Activated T-cell treated with anti-CD3 and anti-CD28 coated beads for 48 hours (primary cell): ENCODE measurements around the gene LURAP1L.

ENCODE experiments used
- DNase-seq: peaks from one replicate; pipeline ENCODE4 v3.0.0-alpha.2; 2020; ENCODE audit warnings: low read depth

LURAP1L gene

DNA sequence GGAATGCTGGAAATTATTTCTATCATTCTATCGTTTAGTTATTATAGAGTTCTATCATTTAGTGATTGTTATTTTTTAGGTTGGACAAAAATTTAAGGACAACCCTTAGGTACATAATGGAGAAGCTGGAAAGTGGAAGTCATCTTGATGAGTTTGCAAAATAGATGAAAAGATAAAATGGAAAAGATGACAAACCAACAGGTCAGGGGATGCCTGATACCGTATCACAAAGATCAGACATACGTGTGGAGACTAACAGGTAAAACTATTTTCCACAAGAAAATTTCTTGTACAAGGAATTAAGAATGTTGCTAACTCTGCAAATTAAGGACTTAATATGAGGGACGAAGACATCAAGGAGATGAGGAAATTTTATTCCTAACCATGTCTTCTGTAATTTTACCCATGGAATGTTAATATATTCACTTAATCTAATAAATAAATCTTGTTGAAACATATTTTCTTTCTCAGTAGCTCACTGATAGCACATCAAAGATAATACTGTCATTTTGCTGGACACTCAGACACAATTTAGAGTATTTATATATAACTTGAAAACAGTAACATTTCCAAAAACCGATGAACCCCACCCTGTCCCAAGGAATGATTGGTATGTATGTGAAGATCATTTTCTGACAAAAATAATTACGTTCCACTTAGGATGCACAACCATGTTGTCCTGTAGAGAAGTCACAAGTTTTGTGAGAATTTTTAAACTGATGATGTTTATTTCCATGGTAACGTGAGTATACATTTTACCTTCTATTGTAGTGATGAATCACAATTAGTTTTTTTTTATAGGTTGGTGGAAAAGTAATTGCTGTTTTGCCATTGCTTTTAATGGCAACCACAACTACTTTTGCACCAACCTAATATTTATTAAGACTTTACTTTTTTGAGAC lies 2.6 kb downstream of the LURAP1L start:
- no peak for DNase-seq

DNA sequence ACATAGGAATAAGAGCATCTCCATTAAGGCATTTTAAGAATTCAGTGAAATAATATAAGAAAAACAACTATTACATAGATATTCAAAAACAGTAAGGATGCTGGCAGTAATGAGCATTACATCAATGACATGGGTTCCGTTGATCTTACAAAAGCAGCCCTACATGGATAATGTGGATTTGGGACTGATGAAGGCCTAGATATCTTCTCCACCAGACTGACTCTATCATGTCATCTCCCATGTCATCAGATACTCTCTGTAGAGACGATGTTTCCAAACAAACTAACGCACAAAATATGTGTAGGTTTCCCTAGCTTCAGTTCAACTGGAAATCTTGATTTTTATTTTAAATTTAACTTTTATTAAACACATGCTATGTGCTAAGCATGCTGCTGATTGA lies 3.6 kb downstream of the LURAP1L start:
- DNase-seq = no peak

DNA sequence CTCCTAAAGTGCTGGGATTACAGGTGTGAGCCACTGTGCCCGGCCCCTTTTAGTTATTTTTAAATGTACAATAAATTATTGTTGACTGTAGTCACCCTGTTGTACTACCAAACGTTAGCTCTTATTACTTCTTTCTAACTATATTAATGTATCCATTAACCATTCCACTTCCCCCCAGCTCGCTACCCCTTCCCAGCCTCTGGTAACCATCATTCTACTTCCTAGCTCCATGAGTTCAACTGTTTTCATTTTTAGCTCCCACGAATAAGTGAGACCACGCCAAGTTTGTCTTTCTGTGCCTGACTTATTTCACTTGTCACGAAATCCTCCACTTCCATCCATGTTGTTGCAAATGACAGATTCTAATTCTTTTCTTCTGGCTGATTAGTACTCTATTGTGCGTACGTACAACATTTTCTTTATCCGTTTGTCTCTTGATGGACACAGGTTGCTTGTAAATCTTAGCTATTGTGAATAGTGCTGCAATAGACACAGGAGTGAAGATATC lies 6.5 kb downstream of the LURAP1L start:
- DNase-seq = no peak

DNA sequence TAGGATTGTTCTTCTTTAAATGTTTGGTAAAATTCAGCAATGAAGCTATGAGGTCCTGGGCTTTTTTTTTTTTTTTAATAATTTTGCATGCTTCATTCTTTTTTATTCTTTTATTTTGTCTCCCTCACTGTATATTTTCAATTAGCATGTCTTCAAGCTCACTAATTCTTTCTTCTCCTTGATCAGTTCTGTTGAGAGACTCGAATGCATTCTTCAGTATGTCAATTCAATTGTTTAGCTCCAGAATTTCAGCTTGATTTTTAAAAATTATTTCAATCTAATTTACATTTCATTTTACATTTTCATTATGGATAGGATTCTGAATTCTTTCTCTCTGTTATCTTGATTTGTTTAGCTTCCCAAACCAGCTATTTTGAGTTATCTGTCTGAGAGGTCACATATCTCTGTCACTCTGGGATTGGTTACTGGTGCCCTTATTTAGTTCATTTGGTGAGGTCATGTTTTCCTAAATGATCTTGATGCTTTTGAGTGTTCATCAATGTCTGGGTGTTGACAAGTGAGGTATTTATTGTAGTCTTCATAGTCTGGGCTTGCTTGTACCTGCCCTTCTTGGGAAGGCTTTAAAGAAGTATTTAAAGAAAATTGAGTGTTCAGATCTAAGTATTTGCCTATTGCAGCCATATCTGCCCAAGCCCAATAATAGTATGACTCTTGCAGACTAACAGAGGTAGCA lies 9.1 kb downstream of the LURAP1L start:
- DNase-seq = no peak

DNA sequence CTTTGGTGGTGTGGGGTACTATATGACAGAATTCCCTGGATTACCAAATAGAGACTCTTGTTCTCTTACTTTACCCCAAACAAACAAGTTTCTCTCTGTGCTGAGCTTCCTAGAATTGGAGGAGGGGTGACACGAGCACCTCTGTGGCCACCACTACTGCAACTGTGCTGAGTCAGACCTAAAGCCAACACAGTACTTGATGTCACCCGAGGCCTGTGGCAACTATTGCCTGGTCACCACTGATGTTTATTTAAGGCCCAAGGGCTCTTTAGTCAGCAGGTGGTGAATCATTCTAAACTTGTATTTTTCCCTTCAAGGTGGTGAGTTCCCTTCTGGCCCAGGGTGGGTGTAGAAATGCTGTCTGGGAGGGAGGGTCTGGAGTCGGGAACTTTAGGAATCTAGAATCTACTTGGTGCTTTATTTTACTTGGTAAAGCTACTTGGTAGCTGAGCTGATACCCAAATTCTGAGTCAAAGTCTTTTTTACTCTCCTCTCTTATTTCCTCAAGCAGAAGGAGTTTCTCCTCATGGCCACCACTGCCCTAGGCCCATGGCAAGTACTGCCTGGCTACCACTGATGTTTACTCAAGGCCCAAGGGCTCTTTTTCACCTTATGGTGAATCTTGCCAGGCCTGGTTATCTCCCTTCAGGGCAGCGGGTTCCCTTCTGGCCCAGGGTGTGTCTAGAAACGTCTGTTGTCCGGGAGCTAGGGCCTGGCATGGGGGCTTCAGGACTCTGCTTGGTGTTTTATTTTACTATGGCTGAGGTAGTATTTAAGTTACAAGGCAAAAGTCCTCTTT lies 9.8 kb downstream of the LURAP1L start:
- no peak for DNase-seq

DNA sequence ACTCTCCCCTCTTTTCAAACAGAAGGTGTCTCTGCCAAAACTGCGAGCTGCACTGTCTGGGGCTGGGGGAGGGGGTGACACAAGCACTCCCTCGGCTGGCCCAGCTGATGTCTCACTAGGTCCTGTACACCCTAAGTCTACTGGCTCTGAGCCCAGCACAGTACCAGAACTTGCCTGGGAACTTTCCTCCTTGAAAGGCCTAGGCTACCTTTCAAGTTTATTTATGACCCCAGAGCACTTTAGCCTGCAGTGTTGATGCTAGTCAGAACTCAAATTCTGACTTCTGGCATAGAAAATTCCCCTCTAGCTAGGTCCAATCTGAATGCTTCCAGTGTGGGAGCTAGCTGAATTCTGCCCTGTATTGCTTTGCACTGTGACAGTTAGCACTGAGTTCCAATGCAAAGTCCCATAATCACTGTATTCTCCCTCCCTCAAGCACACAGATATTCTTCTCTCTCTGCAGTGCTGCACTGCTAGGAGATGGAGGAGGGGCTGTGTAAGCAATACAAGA lies 10.5 kb downstream of the LURAP1L start:
- DNase-seq = no peak

DNA sequence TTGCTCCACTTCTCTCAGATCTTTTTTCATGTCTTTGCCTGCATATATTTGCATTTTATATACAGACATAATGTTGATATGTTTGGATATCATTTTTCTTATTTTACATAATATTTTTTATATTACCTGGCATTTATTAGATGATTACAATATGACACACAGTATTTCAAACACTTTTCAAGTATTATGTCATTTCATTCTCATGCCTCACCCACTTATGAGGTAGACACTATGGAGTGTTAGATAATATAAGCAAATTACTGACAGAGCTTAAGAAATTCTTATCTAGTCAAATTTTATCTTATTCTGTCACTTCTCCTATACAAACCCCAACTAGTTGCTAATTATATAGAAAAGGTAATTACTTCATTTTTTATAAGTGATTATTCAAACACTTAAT lies 11.1 kb downstream of the LURAP1L start:
- no peak for DNase-seq

DNA sequence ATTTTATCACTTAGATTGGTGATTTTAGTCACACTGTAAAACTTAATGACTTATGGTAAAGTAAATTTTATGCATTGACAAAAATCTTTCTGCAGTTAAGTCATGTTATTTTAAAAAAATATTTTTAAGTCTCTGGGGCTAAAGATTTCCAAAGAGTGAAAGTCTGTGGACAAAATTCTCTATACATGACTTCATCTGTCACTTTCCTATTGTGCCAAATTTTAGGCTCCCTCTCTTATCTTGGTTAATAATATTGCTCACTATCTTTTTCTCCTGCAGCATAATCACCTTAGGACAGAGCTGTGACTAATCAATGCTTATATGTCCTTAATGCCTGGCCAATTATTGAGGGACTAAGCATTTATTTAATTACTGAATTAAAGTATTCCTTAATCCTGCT lies 15.2 kb downstream of the LURAP1L start:
- no peak for DNase-seq

DNA sequence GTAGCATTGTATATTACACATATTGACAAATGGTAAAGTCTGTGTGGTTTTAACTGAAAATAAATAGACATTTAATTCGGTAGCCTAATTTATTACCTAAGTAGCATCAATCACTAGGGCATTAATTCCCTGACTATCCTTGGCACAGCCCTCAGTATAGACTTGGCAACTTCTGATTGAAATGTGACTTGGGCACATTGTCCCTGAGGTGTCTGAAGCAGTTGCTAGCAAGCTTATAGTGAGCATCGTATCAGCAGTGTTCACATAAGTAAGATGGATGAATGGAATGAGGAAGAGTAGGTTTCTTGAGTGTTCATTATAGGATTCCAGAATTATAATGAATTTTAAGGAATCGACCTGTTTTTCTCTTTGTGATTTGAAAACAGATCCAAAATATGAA lies 16.1 kb downstream of the LURAP1L start:
- no peak for DNase-seq

DNA sequence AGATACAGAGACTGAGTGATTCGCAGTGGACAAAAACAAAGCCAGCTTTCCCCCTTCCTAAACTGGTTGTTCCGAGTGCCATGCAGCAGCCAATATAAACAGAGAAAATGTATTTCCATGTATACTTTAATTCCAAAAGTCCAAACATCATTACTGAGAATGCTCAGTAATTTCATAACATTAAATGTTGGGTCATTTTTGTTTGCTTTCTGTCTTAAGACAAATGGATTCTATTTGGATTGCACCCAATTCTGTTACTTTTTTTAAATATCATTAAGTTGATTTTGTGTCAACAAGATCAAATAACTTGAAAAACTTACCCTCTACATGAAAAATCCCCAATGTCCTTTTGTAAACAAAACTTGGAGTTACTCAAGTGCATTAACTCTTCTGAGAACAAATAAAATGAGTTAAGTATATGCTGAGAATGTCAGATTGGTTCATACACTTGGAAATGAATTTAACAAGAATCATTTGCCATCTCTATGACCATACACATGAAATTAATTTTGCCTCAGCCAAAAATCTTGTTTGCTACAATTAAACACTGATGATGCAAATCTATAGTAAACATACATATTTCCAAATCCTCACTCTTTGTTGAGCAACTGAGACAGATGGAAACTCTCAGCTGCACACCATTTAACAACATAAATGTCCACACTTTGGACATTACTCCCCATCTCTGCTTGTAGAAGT lies 19.4 kb downstream of the LURAP1L start:
- DNase-seq = no peak

DNA sequence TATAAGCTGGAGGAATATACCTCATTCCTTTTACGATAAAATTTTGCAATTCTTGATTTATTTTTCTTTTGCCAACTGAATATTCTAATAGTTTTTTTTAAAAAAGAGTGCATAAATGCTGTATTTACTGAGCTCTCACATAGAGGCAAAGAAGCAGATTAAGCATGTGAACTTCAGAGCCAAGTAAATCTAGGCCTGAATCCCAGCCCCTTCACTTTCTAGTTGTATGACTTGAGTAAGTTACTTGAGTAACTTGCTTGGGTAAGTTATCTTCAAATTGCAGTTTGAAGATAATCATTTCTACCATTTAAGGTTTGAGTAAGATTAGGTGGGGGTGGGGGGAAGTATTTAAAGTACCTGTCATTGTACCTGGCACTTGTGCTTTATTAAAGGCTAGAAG lies 21.8 kb downstream of the LURAP1L start:
- DNase-seq = no peak

DNA sequence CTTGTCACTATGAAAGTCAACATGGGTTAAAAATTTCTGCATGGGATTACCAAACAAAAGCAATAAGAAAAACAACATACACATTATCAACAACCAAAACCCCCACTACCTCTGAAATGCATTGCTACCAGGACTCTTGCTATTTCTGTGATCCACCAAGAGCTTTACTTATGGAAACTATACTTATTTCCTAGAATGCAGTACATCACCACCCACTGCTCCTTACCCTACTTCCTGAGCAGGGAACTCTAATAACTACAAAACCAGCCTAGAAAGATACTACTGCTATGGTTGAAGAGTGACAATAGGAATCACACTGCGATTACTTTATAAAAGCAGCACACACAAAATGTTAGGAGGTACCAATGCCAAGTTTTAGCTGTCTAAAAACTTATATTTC lies 22.2 kb downstream of the LURAP1L start:
- no peak for DNase-seq

DNA sequence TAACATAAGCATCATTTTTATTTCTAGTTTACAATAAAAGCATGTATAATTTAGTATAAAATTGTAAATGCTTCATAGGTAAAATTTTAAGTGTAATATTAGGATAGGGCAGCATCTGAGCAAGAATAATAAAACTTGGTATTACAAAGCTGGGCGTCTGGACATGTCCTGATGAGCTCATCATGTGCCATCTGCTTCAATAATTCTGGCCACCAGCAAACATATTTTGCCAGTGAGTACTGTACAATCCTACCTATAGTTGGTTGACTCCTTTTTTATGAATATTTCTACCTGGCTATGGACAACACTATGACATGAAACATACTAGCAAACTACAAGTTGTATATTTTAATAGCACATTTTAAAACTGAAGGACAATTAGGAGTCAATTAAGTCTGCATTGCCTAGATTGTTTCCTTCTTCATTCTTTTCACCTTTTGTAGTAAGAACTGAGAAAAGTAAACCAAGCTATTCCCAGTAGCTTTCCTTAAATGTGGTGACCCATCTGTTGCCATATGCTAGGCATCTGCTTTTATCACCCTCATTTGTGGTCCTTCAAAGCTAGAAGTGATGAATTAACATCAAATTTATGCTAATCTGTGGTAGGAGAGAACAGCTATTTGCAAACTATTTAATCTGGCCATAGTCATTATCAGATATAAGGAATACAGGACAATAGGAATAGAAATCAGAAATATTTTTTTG lies 23.4 kb downstream of the LURAP1L start:
- no peak for DNase-seq

DNA sequence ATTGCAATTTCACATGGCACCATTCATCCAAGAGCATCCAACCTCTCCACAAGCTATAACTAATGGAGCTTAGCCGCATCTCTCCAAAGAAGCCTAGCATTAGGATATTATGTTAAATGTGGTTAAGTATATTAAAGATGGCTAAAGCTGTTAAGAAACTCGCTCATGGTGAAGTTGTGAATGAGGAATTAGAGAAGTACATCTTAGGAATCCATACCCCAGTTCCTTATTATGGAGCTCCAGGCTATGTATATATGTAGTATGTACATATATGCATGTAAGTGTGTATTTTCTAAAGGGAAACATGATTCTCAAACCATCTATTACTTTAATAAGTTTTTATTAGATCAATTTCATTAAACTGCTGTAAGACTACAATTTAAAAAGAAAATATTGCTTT lies 26.4 kb downstream of the LURAP1L start:
- no peak for DNase-seq

DNA sequence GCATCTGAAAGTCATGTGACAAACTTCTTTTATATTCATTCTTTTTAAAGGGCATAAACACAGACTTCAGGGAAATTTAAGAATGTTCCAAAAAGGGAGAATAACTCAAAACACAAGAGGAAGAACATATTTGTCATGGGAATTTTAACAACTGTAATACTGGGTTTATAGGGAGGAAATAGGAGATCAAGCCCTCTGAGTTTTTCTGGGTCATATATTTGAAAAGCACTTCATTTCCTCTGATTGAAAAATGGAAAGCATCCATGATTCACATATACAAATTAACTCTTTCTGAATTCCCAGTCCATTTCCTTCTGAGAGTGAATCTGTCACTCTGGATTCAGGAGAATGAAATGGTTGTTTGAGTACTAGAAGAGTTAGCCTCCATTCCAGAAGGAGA lies 26.8 kb downstream of the LURAP1L start:
- no peak for DNase-seq

DNA sequence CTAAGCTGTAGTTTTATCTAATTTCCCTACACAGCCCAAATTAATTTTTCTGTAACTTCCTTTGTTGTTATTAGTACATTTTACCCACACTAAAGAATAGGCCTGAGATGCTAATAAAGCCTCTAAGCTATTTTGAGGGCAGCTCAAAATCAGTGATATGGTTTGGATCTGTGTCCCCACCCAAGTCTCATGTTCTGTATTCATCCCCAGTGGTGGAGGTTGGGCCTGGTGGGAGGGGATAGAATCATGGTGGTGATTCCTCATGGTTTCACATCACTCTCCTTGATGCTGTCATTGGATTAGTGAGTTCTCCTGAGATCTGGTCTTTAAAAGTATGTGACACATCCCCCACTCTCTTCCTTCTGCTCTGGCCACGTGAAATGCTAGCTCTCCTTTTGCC lies 27.3 kb downstream of the LURAP1L start:
- DNase-seq = no peak

DNA sequence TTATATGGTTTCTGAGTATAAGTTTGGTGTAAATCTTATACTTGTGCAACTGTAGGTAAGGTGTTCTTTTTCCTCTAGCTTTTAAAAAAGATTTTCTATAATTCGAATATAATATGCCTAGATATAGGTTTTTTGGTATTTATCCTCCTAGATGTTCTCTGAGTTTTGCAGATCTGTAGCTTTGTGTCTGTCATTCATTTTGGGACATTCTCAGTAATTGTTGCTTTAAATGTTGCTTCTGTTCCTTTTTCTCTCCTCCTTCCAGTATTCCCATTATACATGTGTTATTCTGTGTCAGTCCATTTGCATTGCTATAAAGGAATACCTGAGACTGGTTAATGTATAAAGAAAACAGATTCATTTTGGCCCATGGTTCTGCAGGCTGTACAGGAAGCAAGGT lies 33.7 kb downstream of the LURAP1L start:
- no peak for DNase-seq

DNA sequence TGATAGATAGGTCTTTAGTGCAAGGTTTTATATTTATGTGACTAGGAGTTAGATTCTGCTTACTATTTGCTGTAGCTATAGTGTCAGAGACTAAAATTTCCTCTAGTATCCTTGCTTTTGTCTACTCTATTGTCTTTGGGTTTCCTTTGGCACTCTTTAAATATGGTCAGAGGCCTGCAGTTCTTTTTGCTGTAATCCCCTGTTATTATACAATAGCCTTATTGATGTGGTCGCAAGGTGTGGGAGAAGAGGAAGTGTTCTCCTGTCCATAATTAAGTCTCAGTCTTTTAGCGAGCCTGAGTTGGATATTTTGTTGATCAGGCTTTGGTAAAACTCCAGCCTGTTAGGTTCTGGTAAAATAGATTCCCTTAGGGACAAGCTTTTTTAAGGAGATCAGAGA lies 34.9 kb downstream of the LURAP1L start:
- no peak for DNase-seq

DNA sequence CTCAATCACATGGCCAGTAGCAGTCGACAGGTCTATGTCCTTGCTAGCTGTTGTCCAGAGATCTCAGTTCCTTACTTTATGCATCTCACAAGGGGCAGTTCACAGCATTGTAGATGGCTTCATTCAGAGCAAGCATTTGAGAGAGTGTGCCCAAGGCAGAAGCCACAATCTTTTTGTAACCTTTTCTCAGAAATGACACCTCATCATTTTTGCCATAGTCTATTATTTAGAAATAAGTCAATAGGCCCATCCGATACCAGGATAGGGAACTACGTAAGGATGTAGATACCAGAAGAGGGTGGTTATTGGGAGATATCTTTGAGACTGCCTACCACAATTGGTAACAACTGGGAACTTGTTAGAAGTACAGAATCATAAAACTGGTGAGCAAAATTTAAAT lies 37.1 kb downstream of the LURAP1L start:
- no peak for DNase-seq

DNA sequence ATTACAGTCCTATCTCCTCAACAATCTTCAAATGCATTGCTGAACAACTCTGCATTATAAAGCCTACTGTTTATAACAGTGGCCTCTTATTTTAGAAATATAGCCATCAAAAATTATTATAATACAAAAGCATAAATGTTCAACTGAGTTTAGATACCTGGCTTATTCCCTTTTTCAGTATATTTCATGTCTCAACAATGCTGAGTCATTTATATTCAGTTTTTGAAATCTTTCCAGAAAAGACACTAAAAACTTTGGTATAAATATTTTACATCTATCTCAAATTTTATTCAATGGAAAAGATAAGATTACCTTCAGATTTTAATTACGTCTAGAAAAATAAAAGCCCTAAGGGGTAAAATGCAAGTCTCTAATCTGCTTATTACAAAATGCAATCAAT lies 37.9 kb downstream of the LURAP1L start:
- DNase-seq = no peak

DNA sequence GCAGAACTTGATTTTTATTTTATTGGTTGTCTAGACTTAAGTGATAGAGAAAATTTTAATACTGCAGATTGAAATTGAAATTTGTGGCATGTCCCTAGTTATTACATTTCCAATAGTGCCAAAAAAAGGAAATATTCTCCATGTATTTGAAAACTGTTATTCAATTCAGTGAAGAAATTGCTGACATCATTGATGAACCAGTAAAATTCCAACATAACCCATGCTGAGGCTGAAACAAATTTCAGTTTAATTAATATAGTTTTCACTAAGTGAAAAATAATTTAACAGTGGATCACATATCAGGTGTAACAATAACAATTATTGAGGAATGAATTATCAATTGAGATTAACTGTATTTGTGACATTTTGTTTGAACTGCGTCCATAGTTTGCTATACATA lies 38.7 kb downstream of the LURAP1L start:
- no peak for DNase-seq
